Neural cell (in vitro differentiated cells): ENCODE results near the gene PAK4. TPM values are rescaled to one million over a fixed set of nuclear protein-coding genes. Genes with fewer than 3 reads are reported as not detected.

ENCODE experiments used
- H2AFZ ChIP-seq: fragments of 200-600, 300-800 bp; sonication (generic), shearing (Covaris generic); 2 replicates; pipeline ENCODE4 v1.6.0; 2014; ENCODE audit warnings: low read depth, mild to moderate bottlenecking, antibody characterized with exemption, low read length, moderate library complexity
- H3F3A ChIP-seq: fragments of 200-600 bp; shearing (Covaris generic); 2 replicates; pipeline ENCODE4 v1.6.1; 2016; ENCODE audit warnings: mild to moderate bottlenecking, moderate library complexity, mixed read lengths, antibody characterized with exemption, low read length; ENCODE audit not compliant: insufficient read depth, poor library complexity, severe bottlenecking
- H3K27ac ChIP-seq: fragments of 200-600, 300-800 bp; sonication (generic), shearing (Covaris generic); 2 replicates; pipeline ENCODE4 v1.5.1; 2014; ENCODE audit warnings: mild to moderate bottlenecking, low read length, moderate library complexity
- H3K27me3 ChIP-seq: fragments of 300-800, 200-600 bp; sonication (generic), shearing (Covaris generic); 2 replicates; pipeline ENCODE4 v1.6.0; 2014; ENCODE audit warnings: mild to moderate bottlenecking, low read depth, low read length, moderate library complexity; ENCODE audit not compliant: insufficient read depth
- H3K36me3 ChIP-seq: fragments of 300-800, 200-600 bp; sonication (generic), shearing (Covaris generic); 2 replicates; pipeline ENCODE4 v1.5.1; 2014; ENCODE audit warnings: mild to moderate bottlenecking, antibody characterized with exemption, low read length, moderate library complexity; ENCODE audit not compliant: insufficient read depth
- H3K4me2 ChIP-seq: fragments of 300-800, 200-600 bp; sonication (generic), shearing (Covaris generic); 2 replicates; pipeline ENCODE4 v1.6.0; 2014; ENCODE audit warnings: mild to moderate bottlenecking, low read length
- H3K4me3 ChIP-seq: fragments of 300-800, 200-600 bp; sonication (generic), shearing (Covaris generic); 2 replicates; pipeline ENCODE4 v1.5.1; 2014; ENCODE audit warnings: mild to moderate bottlenecking, low read length, moderate library complexity
- H3K79me2 ChIP-seq: fragments of 200-600 bp; shearing (Covaris generic); replicated peaks from 2 replicates; pipeline ENCODE4 v1.6.0; 2014; ENCODE audit warnings: mild to moderate bottlenecking, low read length, moderate library complexity; ENCODE audit not compliant: insufficient read depth
- H3K9ac ChIP-seq: fragments of 300-800, 200-600 bp; sonication (generic), shearing (Covaris generic); 2 replicates; pipeline ENCODE4 v1.6.1; 2016; ENCODE audit warnings: mild to moderate bottlenecking, low read length, mixed read lengths
- H3K9me2 ChIP-seq: fragments of 200-600 bp; shearing (Covaris generic); 2 replicates; pipeline ENCODE4 v1.6.1; 2016; ENCODE audit warnings: mild to moderate bottlenecking, low read length, mixed read lengths; ENCODE audit not compliant: insufficient read depth
- H3K9me3 ChIP-seq: fragments of 200-600, 300-800 bp; sonication (generic), shearing (Covaris generic); 2 replicates; pipeline ENCODE4 v1.6.1; 2016; ENCODE audit warnings: mild to moderate bottlenecking, mixed run types, low read length, moderate library complexity, mixed read lengths
- H4K20me1 ChIP-seq: fragments of 200-600 bp; shearing (Covaris generic); 2 replicates; pipeline ENCODE4 v1.6.1; 2016; ENCODE audit warnings: mild to moderate bottlenecking, mixed run types; ENCODE audit not compliant: insufficient read depth
- EP300 ChIP-seq: fragments of 450-650 bp; conservative IDR thresholded peaks from 2 replicates; pipeline ENCODE4 v1.6.1; 2014; ENCODE audit warnings: antibody characterized with exemption, mild to moderate bottlenecking, moderate library complexity; ENCODE audit not compliant: poor library complexity, severe bottlenecking
- EZH2 ChIP-seq: fragments of 200-600, 300-800 bp; shearing (Covaris generic), sonication (generic); IDR thresholded peaks from 2 replicates; pipeline ENCODE4 v1.6.1; 2014; ENCODE audit warnings: antibody characterized with exemption, low read length, borderline replicate concordance, mild to moderate bottlenecking; ENCODE audit not compliant: insufficient read depth, poor library complexity, severe bottlenecking
- MXI1 ChIP-seq: fragments of 450-650 bp; conservative IDR thresholded peaks from 2 replicates; pipeline ENCODE4 v1.6.1; 2014; ENCODE audit warnings: antibody characterized with exemption, mild to moderate bottlenecking; ENCODE audit not compliant: poor library complexity, severe bottlenecking
- POLR2AphosphoS5 ChIP-seq: IDR thresholded peaks from 2 replicates; pipeline ENCODE4 v1.6.1; 2012
- RAD21 ChIP-seq: fragments of 450-650 bp; conservative IDR thresholded peaks from 2 replicates; pipeline ENCODE4 v1.6.1; 2014; ENCODE audit warnings: antibody characterized with exemption, mild to moderate bottlenecking, moderate library complexity
- SMC3 ChIP-seq: fragments of 450-650 bp; conservative IDR thresholded peaks from 2 replicates; pipeline ENCODE4 v1.6.1; 2014; ENCODE audit warnings: antibody characterized with exemption, mild to moderate bottlenecking, moderate library complexity; ENCODE audit not compliant: poor library complexity
- TAF1 ChIP-seq: IDR thresholded peaks from 2 replicates; pipeline ENCODE4 v1.6.1; 2012; ENCODE audit warnings: low read depth
- polyA plus RNA-seq: library from polyadenylated mRNA; depleted of rRNA; stranded (reverse); fragments of >200 nt; gene quantifications from 2 replicates; pipeline ENCODE4 v1.2.3, GENCODE V29; 2014
- TF ChIP-seq, protein P1 (sequence below): fragments of 450-650 bp; IDR thresholded peaks from 2 replicates; pipeline ENCODE4 v1.5.1; 2014; ENCODE audit warnings: antibody characterized with exemption, mild to moderate bottlenecking, moderate library complexity; ENCODE audit not compliant: poor library complexity, severe bottlenecking
- TF ChIP-seq, protein P2 (sequence below): IDR thresholded peaks from 2 replicates; pipeline ENCODE4 v1.6.1; 2012; ENCODE audit warnings: borderline replicate concordance

The PAK4 gene
- polyA plus RNA-seq, 1 donor from 2014 or later: 5.4 TPM

DNA sequence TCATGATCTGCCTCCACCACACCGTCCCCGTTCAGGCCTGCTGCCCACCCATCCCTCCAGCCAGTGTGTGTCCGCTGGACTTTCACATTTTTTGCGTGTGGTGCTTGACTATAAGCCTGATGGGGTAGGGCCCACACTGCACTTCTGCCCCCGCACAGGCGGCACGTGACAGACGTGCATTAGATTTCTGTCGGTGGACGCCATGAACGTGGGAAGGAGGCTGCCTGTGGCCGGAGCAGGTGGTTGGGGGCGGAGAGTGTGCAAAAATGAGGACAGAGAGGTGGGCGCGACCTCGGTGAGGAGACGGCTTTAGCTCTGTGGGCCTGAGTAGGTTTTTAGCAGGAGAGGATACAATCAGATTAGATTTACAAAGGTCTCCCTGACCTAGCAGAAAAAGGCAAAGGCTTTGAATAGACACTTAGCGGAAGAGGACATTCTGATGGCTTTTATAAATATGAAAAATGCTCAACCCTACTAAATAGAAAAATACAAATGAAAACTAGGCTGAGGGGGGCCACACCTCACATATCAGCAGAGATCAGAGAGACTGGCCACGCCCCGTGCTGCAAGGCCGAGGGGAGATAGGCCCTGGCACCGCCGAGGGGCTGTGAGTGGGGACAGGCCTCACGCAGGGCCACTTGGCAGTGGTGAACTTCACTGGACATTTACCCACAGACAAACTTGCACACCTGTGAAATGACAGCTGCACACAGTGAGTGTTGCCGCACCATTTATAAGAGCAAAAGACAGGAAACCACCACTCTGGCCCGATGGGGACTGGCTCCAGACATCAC, 25.4 kb downstream of the PAK4 start:
- H3K9ac ChIP-seq: no peak overlapping the region
- H3K9me3 ChIP-seq: no peaks in the 10 kb centered on the region
- H3K4me3 ChIP-seq: no peak overlapping the region
- H2AFZ ChIP-seq: no peak overlapping the region
- no peak for TF ChIP-seq EP300
- no peak for TF ChIP-seq POLR2AphosphoS5
- TF ChIP-seq RAD21: no peak
- H3K4me2 ChIP-seq: no peak overlapping the region
- no peaks in the 10 kb centered on the region for H3K36me3 ChIP-seq
- no peaks in the 10 kb centered on the region for H3K27me3 ChIP-seq
- H4K20me1 ChIP-seq: no peaks in the 10 kb centered on the region
- H3K79me2 ChIP-seq: peaks cover 7% of the 10 kb centered on the region
- H3F3A ChIP-seq: no peaks in the 10 kb centered on the region
- H3K27ac ChIP-seq: no peak overlapping the region
- H3K9me2 ChIP-seq: no peaks in the 10 kb centered on the region

DNA sequence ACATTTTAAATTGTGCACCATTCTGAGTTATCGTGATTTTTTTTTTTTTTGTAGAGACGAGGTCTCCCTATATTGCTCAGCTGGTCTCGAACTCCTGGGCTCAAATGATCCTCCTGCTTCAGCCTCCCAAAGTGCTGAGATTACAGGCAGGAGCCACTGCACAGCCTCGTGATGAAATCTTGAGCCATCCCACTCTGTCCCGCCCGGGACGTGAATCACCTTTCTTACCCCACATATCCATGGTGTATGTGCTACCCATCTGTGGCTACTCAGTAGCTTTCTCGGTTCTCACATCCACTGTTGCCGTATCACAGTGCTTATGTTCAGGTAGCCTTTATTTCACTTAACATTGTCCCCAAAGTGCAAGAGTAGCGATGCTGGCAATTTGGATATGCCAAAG, 26.5 kb downstream of the PAK4 start:
- Histone ChIP-seq H3K9me3 (no peaks in the 10 kb centered on the region), H3K9ac (no peak overlapping the region), H4K20me1 (no peaks in the 10 kb centered on the region), H3K27me3 (no peaks in the 10 kb centered on the region), H2AFZ (no peak overlapping the region), H3K4me2 (no peak overlapping the region), H3K4me3 (no peak overlapping the region), H3K9me2 (no peaks in the 10 kb centered on the region), H3K79me2 (peaks cover 5% of the 10 kb centered on the region), H3K36me3 (no peaks in the 10 kb centered on the region), H3F3A (no peaks in the 10 kb centered on the region), H3K27ac (no peak overlapping the region)
- TF ChIP-seq, protein P1, sequence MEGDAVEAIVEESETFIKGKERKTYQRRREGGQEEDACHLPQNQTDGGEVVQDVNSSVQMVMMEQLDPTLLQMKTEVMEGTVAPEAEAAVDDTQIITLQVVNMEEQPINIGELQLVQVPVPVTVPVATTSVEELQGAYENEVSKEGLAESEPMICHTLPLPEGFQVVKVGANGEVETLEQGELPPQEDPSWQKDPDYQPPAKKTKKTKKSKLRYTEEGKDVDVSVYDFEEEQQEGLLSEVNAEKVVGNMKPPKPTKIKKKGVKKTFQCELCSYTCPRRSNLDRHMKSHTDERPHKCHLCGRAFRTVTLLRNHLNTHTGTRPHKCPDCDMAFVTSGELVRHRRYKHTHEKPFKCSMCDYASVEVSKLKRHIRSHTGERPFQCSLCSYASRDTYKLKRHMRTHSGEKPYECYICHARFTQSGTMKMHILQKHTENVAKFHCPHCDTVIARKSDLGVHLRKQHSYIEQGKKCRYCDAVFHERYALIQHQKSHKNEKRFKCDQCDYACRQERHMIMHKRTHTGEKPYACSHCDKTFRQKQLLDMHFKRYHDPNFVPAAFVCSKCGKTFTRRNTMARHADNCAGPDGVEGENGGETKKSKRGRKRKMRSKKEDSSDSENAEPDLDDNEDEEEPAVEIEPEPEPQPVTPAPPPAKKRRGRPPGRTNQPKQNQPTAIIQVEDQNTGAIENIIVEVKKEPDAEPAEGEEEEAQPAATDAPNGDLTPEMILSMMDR: no peak
- TF ChIP-seq MXI1: no peak
- TF ChIP-seq SMC3: no peak
- TF ChIP-seq EZH2: no peak
- no peak for TF ChIP-seq EP300
- TF ChIP-seq TAF1: no peak
- no peak for TF ChIP-seq RAD21
- TF ChIP-seq, protein P2, sequence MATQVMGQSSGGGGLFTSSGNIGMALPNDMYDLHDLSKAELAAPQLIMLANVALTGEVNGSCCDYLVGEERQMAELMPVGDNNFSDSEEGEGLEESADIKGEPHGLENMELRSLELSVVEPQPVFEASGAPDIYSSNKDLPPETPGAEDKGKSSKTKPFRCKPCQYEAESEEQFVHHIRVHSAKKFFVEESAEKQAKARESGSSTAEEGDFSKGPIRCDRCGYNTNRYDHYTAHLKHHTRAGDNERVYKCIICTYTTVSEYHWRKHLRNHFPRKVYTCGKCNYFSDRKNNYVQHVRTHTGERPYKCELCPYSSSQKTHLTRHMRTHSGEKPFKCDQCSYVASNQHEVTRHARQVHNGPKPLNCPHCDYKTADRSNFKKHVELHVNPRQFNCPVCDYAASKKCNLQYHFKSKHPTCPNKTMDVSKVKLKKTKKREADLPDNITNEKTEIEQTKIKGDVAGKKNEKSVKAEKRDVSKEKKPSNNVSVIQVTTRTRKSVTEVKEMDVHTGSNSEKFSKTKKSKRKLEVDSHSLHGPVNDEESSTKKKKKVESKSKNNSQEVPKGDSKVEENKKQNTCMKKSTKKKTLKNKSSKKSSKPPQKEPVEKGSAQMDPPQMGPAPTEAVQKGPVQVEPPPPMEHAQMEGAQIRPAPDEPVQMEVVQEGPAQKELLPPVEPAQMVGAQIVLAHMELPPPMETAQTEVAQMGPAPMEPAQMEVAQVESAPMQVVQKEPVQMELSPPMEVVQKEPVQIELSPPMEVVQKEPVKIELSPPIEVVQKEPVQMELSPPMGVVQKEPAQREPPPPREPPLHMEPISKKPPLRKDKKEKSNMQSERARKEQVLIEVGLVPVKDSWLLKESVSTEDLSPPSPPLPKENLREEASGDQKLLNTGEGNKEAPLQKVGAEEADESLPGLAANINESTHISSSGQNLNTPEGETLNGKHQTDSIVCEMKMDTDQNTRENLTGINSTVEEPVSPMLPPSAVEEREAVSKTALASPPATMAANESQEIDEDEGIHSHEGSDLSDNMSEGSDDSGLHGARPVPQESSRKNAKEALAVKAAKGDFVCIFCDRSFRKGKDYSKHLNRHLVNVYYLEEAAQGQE: no peak
- TF ChIP-seq POLR2AphosphoS5: no peak
